22Rv1 (cell line): ENCODE data around the gene STK32A.

ENCODE experiments used
- H3K27ac ChIP-seq: fragments of 450-650 bp; 2 replicates; pipeline ENCODE4 v1.5.1; 2017
- CTCF ChIP-seq: fragments of 450-650 bp; IDR thresholded peaks from 2 replicates; pipeline ENCODE4 v1.5.1; 2017; ENCODE audit warnings: mild to moderate bottlenecking
- ZFX ChIP-seq: fragments of 450-650 bp; IDR thresholded peaks from 2 replicates; pipeline ENCODE4 v1.6.1; 2017; ENCODE audit warnings: antibody characterized with exemption, borderline replicate concordance

Gene STK32A

GRCh38 chr5:147267082-147267832, 32.4 kb downstream of the STK32A start:
- no peak overlapping the region for H3K27ac ChIP-seq
- TF ChIP-seq CTCF (no peak), ZFX (no peak)

GRCh38 chr5:147276497-147276896, 41.7 kb downstream of the STK32A start:
- no peak for TF ChIP-seq ZFX
- TF ChIP-seq CTCF, result no peak
- no peak overlapping the region for H3K27ac ChIP-seq

GRCh38 chr5:147286296-147286695, 51.5 kb downstream of the STK32A start:
- TF ChIP-seq CTCF (no peak), ZFX (no peak)

DNA sequence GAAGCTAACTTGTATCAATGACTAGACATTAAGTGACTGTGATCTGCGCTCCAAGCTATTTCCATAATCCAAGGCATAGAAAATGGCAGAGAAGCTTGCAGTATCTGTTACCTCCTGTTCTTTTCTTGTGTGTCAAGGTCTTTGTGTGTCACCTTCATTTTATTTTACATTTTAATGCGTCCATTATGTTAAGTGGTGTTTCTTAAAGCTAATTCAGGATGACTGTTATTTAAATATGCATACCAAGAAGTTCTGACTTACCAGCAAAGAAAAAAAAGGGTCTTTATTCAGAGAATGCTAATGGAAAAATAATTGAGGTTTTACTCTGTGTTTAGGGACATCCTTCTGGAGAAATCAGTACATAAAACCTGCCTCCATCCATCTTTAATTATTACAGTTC, 52.3 kb downstream of the STK32A start:
- no peak overlapping the region for H3K27ac ChIP-seq
- TF ChIP-seq CTCF, result no peak
- TF ChIP-seq ZFX, result no peak

More at GRCh38 chr5:147286296-147286695, 51.5 kb downstream of the STK32A start:
- H3K27ac ChIP-seq, result no peak overlapping the region

GRCh38 chr5:147290261-147290660, 55.4 kb downstream of the STK32A start:
- TF ChIP-seq CTCF (no peak), ZFX (no peak)
- H3K27ac ChIP-seq, result no peak overlapping the region

GRCh38 chr5:147303251-147303650, 68.4 kb downstream of the STK32A start:
- TF ChIP-seq CTCF (no peak), ZFX (no peak)
- H3K27ac ChIP-seq, result no peak overlapping the region

- TF ChIP-seq CTCF, result no peak
- H3K27ac ChIP-seq, result no peak overlapping the region
These were observed 69.2 kb downstream of the STK32A start for GRCh38 chr5:147303976-147304375.
